Mesendoderm (in vitro differentiated cells): ENCODE data around the gene CTAG1B.

ENCODE experiments used
- DNase-seq: peaks from one replicate; pipeline ENCODE4 v3.0.0; 2013
- H2AK5ac ChIP-seq: 2 replicates; pipeline ENCODE4 v1.6.1; 2013; ENCODE audit warnings: low read length, inconsistent platforms
- H2BK120ac ChIP-seq: 2 replicates; pipeline ENCODE4 v1.6.1; 2013; ENCODE audit warnings: low read depth, mild to moderate bottlenecking, low read length, moderate library complexity, mixed read lengths
- H2BK15ac ChIP-seq: replicated peaks from 2 replicates; pipeline ENCODE4 v1.6.1; 2013; ENCODE audit warnings: low read depth, mild to moderate bottlenecking, moderate library complexity
- H2BK5ac ChIP-seq: 2 replicates; pipeline ENCODE4 v1.6.1; 2013; ENCODE audit warnings: low read length, inconsistent platforms
- H3K18ac ChIP-seq: 2 replicates; pipeline ENCODE4 v1.6.1; 2013; ENCODE audit warnings: mild to moderate bottlenecking, low read length, mixed read lengths
- H3K23ac ChIP-seq: one replicate; pipeline ENCODE4 v1.6.1; 2013; ENCODE audit warnings: low read length
- H3K27ac ChIP-seq: 2 replicates; pipeline ENCODE4 v1.5.1; 2013; ENCODE audit warnings: low read depth, mild to moderate bottlenecking, inconsistent platforms, low read length, moderate library complexity
- H3K27me3 ChIP-seq: 2 replicates; pipeline ENCODE4 v1.6.1; 2013; ENCODE audit warnings: low read length, control low read depth, mild to moderate bottlenecking, inconsistent platforms; ENCODE audit not compliant: insufficient read depth, poor library complexity
- H3K36me3 ChIP-seq: 2 replicates; pipeline ENCODE4 v1.6.1; 2013; ENCODE audit warnings: low read length, inconsistent platforms; ENCODE audit not compliant: control insufficient read depth, insufficient read depth
- H3K4ac ChIP-seq: one replicate; pipeline ENCODE4 v1.6.1; 2013; ENCODE audit warnings: low read depth, mild to moderate bottlenecking, low read length, moderate library complexity
- H3K4me1 ChIP-seq: 2 replicates; pipeline ENCODE4 v1.6.1; 2013; ENCODE audit warnings: low read depth, low read length, inconsistent platforms; ENCODE audit not compliant: control insufficient read depth
- H3K4me2 ChIP-seq: 2 replicates; pipeline ENCODE4 v1.6.1; 2013; ENCODE audit warnings: low read length
- H3K4me3 ChIP-seq: 2 replicates; pipeline ENCODE4 v1.5.1; 2013; ENCODE audit warnings: mild to moderate bottlenecking, low read length
- H3K56ac ChIP-seq: one replicate; pipeline ENCODE4 v1.6.1; 2013; ENCODE audit warnings: low read length
- H3K79me1 ChIP-seq: 2 replicates; pipeline ENCODE4 v1.6.1; 2013; ENCODE audit warnings: low read length, inconsistent platforms
- H3K79me2 ChIP-seq: 2 replicates; pipeline ENCODE4 v1.6.1; 2013; ENCODE audit warnings: mild to moderate bottlenecking, low read length; ENCODE audit not compliant: control insufficient read depth, insufficient read depth
- H3K9ac ChIP-seq: 2 replicates; pipeline ENCODE4 v1.6.1; 2013; ENCODE audit warnings: low read length, inconsistent platforms
- H4K5ac ChIP-seq: one replicate; pipeline ENCODE4 v1.6.1; 2013; ENCODE audit warnings: low read length
- H4K8ac ChIP-seq: one replicate; pipeline ENCODE4 v1.6.1; 2013; ENCODE audit warnings: low read depth, mild to moderate bottlenecking, control low read depth, low read length, moderate library complexity
- whole genome bisulfite sequencing: extraction: QIAGEN DNeasy Blood & Tissue Kit; methylation state at CpG from one replicate; pipeline ENCODE4 v1.1.7; 2013; ENCODE audit warnings: low lambda C conversion rate, missing lambda C conversion rate; ENCODE audit not compliant: insufficient coverage; ENCODE audit errors: extremely low coverage; 5-methylcytosine and 5-hydroxymethylcytosine counted together

CTAG1B gene

GRCh38 chrX:154605566-154605965, 13.5 kb downstream of the CTAG1B start:
- Histone ChIP-seq H3K4me1 (no peaks in the 10 kb centered on the region), H3K36me3 (no peaks in the 10 kb centered on the region)
- WGBS: no CpG with 5 or more reads among the region's 6 CpGs

GRCh38 chrX:154603438-154604430, 15.3 kb downstream of the CTAG1B start:
- H3K23ac ChIP-seq: no peak overlapping the region
- peak; percentile 53 for DNase-seq
- H3K79me2 ChIP-seq: no peaks in the 10 kb centered on the region
- no peak overlapping the region for H3K56ac ChIP-seq
- H4K5ac ChIP-seq: no peak overlapping the region
- H3K4me2 ChIP-seq: no peak overlapping the region
- no peak overlapping the region for H2BK5ac ChIP-seq
- WGBS: no CpG with 5 or more reads among the region's 13 CpGs
- no peak overlapping the region for H3K18ac ChIP-seq
- H3K4me3 ChIP-seq: no peak overlapping the region
- H3K79me1 ChIP-seq: no peaks in the 10 kb centered on the region
- no peak overlapping the region for H2BK120ac ChIP-seq
- no peak overlapping the region for H3K27ac ChIP-seq
- H4K8ac ChIP-seq: no peak overlapping the region
- no peaks in the 10 kb centered on the region for H3K36me3 ChIP-seq
- H3K4me1 ChIP-seq: no peaks in the 10 kb centered on the region
- H3K27me3 ChIP-seq: no peaks in the 10 kb centered on the region
- H3K4ac ChIP-seq: no peak overlapping the region
- no peak overlapping the region for H2AK5ac ChIP-seq
- no peak overlapping the region for H2BK15ac ChIP-seq
- H3K9ac ChIP-seq: no peak overlapping the region

More at GRCh38 chrX:154605566-154605965, 13.5 kb downstream of the CTAG1B start:
- no peak overlapping the region for H3K9ac ChIP-seq
- no peak overlapping the region for H2BK120ac ChIP-seq
- no peak for DNase-seq
- H2BK15ac ChIP-seq: no peak overlapping the region
- H2AK5ac ChIP-seq: no peak overlapping the region
- no peak overlapping the region for H4K8ac ChIP-seq
- H3K27ac ChIP-seq: no peak overlapping the region
- H3K4me2 ChIP-seq: no peak overlapping the region
- H3K4me3 ChIP-seq: no peak overlapping the region
- no peak overlapping the region for H3K56ac ChIP-seq
- no peaks in the 10 kb centered on the region for H3K79me1 ChIP-seq
- H3K23ac ChIP-seq: no peak overlapping the region
- no peaks in the 10 kb centered on the region for H3K79me2 ChIP-seq
- H4K5ac ChIP-seq: no peak overlapping the region
- H2BK5ac ChIP-seq: no peak overlapping the region
- H3K4ac ChIP-seq: no peak overlapping the region
- no peaks in the 10 kb centered on the region for H3K27me3 ChIP-seq
- H3K18ac ChIP-seq: no peak overlapping the region

- Histone ChIP-seq H3K4ac (no peak overlapping the region), H3K79me1 (no peaks in the 10 kb centered on the region), H4K8ac (no peak overlapping the region), H3K27me3 (no peaks in the 10 kb centered on the region), H3K4me2 (no peak overlapping the region), H3K4me3 (no peak overlapping the region), H3K56ac (no peak overlapping the region), H4K5ac (no peak overlapping the region), H2BK120ac (no peak overlapping the region), H3K4me1 (no peaks in the 10 kb centered on the region), H2AK5ac (no peak overlapping the region), H2BK5ac (no peak overlapping the region), H3K23ac (no peak overlapping the region), H3K36me3 (no peaks in the 10 kb centered on the region), H3K79me2 (no peaks in the 10 kb centered on the region), H3K18ac (no peak overlapping the region), H3K9ac (no peak overlapping the region), H3K27ac (no peak overlapping the region), H2BK15ac (no peak overlapping the region)
- no peak for DNase-seq
- no CpG with 5 or more reads among the region's 18 CpGs for WGBS
These were observed 16.2 kb downstream of the CTAG1B start for GRCh38 chrX:154602766-154603437.

- H3K27ac ChIP-seq: no peak overlapping the region
- no peak overlapping the region for H3K4me2 ChIP-seq
- no peak overlapping the region for H3K23ac ChIP-seq
- H3K4ac ChIP-seq: no peak overlapping the region
- H3K4me1 ChIP-seq: no peaks in the 10 kb centered on the region
- H2AK5ac ChIP-seq: no peak overlapping the region
- no peak overlapping the region for H2BK5ac ChIP-seq
- no peak overlapping the region for H2BK15ac ChIP-seq
- H4K8ac ChIP-seq: no peak overlapping the region
- no peak for DNase-seq
- H3K79me1 ChIP-seq: no peaks in the 10 kb centered on the region
- no peaks in the 10 kb centered on the region for H3K36me3 ChIP-seq
- H3K27me3 ChIP-seq: no peaks in the 10 kb centered on the region
- no peak overlapping the region for H4K5ac ChIP-seq
- no peak overlapping the region for H3K18ac ChIP-seq
- no peak overlapping the region for H3K4me3 ChIP-seq
- H3K79me2 ChIP-seq: no peaks in the 10 kb centered on the region
- H3K9ac ChIP-seq: no peak overlapping the region
- no peak overlapping the region for H2BK120ac ChIP-seq
- H3K56ac ChIP-seq: no peak overlapping the region
- WGBS: no CpG with 5 or more reads among the region's 13 CpGs
These were observed 16.9 kb downstream of the CTAG1B start for GRCh38 chrX:154602226-154602625.

GRCh38 chrX:154600759-154601374, 18.2 kb downstream of the CTAG1B start:
- Histone ChIP-seq H2BK120ac (no peak overlapping the region), H2BK5ac (no peak overlapping the region), H3K27me3 (no peaks in the 10 kb centered on the region), H2BK15ac (no peak overlapping the region), H4K8ac (no peak overlapping the region), H4K5ac (no peak overlapping the region), H3K79me1 (no peaks in the 10 kb centered on the region), H3K36me3 (no peaks in the 10 kb centered on the region), H3K4me2 (no peak overlapping the region), H3K23ac (no peak overlapping the region), H3K4me3 (no peak overlapping the region), H3K18ac (no peak overlapping the region), H3K4ac (no peak overlapping the region), H3K27ac (no peak overlapping the region), H3K4me1 (no peaks in the 10 kb centered on the region), H3K9ac (no peak overlapping the region), H3K56ac (no peak overlapping the region), H2AK5ac (no peak overlapping the region), H3K79me2 (no peaks in the 10 kb centered on the region)
- no CpG with 5 or more reads among the region's 15 CpGs for WGBS
- DNase-seq: peak; percentile 21
